GM18526 (cell line): ENCODE measurements around the gene INPP4B.

Experiments
- POLR2A ChIP-seq: IDR thresholded peaks from 3 replicates; pipeline ENCODE4 v1.6.1; 2011; ENCODE audit not compliant: insufficient read length; ENCODE audit errors: extremely low read depth

Gene INPP4B

DNA sequence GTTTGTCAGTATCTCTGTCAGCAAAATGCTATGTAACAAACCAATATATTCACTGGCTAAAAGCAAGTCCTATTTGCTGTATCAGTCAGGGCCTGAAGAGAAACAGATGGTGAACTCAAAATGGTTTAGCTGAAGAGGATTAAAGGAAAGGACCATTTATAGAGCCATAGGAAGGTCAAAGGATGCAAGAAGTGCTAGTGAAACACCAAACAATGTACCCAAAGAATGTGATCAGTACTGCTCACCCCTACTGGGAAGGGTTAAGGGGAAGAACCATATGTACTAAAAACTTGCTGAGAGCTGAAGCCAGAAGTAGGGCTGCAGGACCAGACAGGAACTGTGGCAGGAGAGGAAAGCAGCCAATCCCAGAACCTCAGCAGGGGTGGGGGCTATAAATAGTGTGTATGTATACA, 479.3 kb downstream of the INPP4B start:
- TF ChIP-seq POLR2A, result no peak

DNA sequence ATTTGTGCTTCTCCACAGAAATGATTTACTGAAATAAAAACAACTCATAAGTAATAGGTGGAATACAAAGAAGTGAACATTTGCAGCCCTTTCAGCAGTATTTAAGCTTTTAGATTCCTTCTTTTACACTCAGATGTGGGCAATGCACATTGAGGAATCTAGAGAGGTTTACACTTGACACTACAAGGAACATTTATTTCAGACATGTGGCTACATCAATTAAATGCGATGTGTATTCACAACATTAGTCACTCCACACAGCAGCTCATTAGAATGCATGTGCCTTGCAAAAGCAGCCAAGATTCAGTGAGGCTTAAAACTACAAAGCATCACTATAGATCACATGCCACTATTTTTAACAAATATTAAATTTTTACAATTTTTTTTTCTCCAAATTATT, 480.7 kb downstream of the INPP4B start:
- TF ChIP-seq POLR2A, result no peak

DNA sequence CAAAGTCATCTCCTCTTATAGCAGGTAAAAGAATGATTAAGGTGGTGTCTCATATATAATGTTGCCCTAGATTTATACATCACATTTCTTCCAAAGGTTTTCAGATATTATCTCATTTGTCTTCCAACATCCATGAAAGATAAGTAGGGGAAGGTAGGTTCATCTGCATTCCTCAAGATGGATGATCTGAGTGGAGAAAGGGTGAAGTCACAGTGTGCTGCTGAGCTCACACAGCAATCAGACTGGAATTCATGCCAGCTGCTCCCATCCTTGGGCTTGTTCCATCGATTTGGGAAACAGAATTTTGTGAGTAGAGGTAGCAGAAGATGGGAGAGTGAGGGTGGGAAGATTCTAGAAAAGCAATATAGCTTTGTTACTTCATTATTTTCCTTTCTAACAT, 482.4 kb downstream of the INPP4B start:
- no peak for TF ChIP-seq POLR2A

DNA sequence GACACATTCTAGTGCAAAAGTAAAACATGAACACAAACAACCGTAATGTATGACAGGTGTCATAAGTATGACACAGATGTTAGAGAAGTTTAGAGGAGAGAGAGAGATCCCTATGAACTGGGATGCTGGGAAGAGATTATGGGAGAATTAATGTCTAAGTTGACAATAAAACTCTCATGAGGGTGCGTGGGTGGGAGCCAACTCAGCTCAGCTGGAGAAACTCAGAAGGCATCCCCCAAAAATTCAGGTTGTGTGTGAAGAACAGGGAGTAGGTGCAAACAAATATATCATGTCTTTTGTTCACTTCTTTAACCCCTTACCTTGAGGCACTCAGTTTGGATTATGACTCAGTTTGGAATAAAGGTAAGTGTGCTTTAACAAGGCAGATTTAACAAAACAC, 484.1 kb downstream of the INPP4B start:
- no peak for TF ChIP-seq POLR2A

DNA sequence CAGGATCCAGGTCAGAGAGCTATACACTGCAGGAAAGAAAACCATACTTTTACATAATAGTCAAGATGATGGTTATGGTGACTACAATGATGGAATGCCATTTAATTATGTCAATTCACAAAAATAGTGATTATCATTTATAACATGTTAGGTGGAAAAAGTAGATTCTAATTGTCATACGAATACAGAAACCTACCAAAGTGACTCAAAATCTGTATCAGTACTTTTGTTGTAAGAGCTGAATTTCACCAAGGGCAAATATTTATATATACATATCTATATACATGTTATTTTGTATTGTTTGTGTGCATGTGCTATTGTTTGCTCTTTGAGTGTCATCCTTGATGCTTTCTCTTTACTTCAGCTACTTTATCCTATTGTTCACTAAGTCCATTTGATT, 485.4 kb downstream of the INPP4B start:
- no peak for TF ChIP-seq POLR2A

DNA sequence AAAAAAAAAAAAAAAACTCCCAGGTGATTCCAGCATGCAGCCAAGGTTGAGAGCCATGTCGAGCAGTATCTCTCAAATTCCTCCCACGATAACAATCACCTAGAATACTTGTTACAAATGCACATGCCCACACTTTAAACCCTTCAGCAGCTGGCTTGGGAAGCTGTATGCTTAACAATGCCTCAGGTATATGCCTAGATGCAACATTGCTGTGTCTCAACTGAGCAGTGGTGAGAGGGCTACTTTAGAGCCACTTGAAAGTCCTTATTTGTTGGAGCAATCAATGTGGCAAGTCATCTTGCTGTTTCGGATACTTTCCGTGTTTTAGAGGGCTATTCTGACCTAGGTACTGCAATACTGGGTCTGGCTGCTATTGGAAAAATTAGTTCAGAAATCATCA, 487.4 kb downstream of the INPP4B start:
- no peak for TF ChIP-seq POLR2A

DNA sequence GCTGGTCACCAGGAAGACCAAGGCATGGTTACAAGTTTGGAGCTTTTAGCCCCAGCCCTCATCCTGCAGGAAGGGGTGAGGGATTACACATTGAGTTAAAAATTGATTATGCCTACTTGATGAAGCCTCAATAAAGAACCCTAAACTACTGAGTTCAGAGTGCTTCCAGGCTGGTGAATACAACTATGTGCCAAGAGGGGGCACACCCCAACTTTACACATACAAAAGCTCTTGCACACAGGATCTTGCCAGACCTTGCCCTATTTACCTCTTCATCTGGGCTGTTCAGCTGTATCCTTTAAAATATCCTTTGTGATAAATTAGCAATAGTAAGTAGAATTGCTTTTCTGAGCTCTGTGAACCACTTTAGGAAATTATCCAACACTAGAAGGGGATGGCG, 489.3 kb downstream of the INPP4B start:
- no peak for TF ChIP-seq POLR2A

DNA sequence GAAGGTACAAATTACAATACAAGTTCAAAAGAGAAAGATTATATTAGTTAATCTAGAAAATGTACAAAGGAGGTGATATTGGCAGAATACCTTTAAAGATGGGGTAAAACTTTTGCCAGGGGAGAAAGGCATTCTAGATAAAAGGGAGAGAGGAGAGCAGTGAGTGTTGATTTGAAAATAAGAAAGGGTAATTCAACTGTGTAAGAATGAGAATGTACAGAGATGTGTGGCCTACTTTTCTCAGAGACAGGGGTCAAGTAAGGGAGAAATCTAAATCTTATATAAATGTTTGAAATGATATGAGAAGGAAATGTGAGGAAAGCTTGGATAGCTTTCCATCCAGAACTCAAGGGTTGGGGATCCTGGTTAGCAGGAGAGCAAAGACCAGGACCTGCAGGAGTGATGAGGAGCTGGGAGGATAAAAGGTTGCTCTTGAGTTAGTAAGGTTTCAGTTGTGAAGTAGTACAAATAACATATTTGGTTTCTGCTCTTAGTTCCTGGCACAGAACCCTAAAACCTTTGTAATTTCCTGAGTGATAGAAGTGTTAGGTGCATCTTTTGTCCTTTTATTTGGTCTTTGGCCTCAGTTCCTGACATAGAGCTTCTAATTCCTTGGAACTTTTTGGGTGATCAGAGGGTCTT, 489.9 kb downstream of the INPP4B start:
- no peak for TF ChIP-seq POLR2A

DNA sequence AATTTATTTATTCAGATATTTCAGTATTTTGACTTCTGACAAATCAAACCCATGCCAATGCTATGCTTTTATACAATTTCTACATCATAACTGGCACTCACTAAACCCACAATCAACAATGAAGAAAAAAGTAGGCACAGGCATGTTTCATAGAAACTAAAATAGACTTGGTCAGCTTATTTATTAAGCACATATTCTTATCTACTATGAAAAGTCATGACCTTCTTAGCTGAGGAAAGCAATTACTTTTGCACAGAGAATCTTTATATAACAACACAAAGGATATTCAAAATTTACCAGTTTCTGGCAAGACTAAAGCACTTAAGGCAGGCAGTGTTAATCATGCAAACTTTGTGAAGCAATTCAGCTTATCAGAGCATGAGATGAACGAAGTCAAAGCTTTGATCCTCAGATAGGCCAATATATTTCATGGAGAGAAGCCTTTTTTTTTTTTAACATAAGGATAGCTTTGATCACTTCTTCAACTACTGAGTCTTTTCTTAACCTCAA, 490.6 kb downstream of the INPP4B start:
- TF ChIP-seq POLR2A, result no peak

DNA sequence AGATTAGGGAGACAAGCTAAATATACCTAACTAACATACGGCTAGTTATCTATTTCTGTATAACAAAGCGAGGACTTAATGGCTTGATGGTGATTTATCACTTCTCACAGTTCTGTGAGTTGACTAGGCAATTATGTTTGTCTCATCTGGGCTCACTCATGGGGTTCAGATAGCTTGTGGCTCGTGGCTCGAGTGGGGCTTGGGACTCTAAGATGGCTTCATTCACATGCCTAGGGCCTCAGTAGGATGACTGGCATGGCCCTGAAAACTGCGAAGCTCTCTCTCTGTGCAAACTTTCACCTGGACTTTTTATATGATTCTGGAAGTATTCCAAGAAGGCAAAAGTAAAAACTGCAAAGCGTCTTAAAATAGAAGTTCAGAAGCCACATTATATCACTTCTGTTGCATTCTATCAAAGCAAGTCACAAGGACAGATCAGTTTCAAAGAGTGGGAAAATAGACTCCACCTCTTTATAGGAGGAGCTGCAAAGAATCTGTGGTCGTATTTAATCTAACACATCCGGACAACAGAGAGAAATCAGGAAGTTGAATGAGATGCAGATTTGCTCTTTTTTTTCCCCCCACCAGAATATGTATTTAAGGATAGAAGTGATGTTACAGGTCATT, 491.2 kb downstream of the INPP4B start:
- no peak for TF ChIP-seq POLR2A

DNA sequence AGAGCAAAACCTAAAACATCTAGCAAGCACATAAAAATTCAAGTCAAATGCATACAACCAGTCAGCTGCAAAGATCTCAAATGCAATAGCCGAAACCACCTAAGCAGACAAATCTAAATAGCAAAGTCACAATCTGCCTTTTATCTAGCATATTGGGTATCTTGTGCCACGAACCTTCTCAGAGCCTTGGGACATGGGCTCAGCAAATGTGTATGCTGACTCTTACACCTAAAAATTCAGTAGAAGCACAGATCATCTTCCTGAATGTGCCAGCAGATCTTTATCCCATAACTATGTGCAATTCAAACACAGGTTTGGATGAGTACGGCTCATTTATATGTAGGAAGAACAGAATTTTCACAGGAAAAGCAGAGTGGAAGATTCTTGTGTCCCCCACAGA, 492.1 kb downstream of the INPP4B start:
- no peak for TF ChIP-seq POLR2A

DNA sequence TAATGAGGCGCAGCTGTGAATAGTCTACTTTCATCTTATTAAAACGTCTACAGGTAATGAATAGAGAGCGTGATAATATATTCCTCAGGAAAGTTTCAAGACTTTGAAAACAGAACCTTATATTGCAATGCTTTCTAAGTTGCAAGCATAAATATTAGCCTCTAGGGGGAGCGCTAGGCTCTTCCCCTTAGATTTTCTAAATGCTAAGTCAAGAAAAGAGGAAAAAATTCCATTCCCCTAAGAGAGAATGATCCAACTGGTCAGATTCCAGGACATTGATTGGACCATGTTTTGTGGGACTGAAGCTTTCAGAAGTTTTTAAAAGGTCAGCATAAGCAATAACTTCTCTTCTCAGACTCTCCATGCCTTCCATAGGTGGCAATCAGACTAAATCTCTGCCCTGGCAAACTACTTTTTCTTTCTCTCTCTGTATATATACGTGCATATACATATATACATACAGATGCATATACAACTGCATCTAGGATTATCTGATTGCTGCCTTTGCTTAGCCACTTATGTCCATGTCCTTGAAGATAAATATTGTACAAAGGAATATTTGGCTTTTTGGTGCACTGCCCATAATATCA, 492.9 kb downstream of the INPP4B start:
- TF ChIP-seq POLR2A, result no peak

DNA sequence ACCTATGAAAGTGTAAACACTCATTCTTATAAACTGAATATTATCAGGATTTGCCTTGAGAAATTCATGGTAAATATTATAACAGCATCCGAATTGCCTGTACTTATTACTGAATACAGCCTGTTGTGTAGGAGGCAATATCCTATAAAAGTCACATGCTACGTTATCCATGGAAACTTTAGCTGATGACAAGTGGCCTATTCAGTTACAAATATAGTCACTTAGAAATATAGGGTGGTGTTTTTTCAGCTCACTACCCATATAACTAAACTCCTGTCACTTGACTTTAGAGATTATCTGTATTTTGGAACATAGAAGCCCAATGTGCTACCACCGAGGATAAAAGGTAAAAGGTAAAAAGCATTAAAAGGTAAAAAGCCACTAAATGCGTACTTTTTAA, 493.4 kb downstream of the INPP4B start:
- no peak for TF ChIP-seq POLR2A

DNA sequence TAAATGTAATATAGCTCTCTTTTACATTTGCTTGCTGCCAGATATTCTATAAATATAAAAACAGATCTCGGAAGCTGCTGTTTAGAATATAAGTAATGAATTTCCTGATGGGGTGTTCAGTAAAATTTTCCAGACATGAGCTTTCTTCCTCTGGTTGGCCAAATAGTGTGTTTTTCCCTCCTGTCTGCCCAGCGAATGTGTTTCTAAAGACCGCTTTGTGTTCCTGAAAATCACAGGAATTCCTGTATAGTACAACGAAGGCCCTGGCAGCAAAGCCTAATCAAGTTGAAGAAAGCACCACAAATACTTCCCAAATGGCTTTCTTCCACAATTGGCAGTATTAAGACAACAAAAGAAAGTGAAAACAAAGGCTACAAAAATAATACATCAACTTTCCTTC, 494.1 kb downstream of the INPP4B start:
- TF ChIP-seq POLR2A, result no peak

DNA sequence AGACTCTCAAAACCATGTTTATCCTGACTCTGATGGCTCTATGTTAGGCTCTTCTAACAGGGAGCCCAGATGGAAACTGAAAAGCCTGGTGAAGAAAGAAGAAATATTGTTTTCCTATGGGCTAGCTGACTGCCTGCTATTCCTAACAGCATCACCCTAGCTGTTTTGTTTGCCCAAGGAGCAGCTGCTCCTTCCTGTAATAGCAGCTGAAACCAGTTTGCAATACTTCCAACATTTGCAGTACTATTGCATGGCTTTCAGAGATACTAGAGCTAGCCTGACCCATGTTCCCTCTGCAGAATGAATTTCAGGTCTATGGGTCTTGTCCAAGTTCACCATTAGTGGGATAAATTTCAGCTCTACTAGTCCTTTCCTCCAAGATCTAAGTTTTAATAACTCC, 495.2 kb downstream of the INPP4B start:
- no peak for TF ChIP-seq POLR2A

DNA sequence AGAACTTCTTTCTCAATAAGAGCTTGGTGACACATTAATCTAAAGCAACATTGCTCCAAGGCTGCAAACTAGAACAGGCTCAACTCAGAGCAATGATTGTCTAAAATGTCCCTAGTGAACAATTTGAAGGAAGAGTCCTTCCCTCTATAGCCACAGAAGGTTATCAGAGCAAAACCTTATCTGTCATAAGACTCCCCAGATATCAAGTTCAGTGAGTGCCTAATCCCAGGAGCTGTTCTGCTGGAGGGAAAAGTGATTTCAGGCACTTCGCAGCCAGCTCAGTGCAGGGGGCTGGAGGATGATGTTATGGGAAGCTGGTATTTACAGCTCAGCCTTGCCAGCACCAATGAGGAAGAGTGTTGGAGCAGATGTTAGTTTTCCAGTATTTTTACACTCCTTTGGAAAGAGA, 497.5 kb downstream of the INPP4B start:
- no peak for TF ChIP-seq POLR2A

DNA sequence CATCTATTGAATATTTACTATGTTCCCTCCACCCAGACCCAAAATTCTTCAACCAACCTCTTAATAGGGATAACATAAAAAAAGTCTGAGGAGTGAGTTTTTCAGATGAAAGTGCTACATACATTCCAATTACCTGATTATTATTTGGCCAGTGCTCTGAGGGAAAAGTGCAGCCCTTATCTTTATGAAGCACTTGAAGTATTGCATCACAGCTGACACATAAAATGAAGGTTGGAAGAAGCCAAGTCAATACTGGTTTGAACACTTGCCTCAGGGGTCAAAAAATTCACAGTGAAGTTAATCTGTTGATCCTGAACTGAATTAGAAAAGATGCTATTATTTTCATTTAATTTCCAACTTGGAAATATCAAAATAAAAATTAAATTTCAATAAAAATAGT, 498.9 kb downstream of the INPP4B start:
- no peak for TF ChIP-seq POLR2A

DNA sequence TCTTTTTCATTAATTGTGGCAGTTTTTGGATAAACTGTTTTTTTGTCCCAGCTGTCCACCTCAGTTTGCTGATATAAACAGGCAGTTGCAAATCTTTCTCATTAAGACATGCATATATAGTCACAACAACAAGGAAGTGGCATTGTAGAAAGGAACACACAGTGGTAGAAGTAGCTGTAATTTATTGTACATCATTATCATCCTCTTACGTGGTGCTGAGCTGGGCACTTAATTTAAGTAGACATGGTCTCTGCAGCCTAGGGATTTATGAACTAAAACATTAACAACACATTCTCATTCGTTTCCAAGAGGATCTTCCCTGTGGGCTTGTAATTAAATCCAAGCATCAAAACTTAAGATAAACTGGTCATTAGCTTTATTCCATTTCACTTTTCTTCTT, 500.2 kb downstream of the INPP4B start:
- TF ChIP-seq POLR2A, result no peak
